Esophagus squamous epithelium (tissue), 5 donors: ENCODE results near the gene EBF4. TPM values are rescaled to one million over a fixed set of nuclear protein-coding genes. Genes with fewer than 3 reads are reported as not detected.

Experiments
- DNase-seq: peaks from one replicate; lab custom pipeline; 2025; lab: John Stamatoyannopoulos, UW
- H3K27ac ChIP-seq, 4 donors: fragments of 200-600 bp; sonication (generic); one replicate each; pipeline ENCODE4 v1.5.1; 2016 to 2019; ENCODE audit warnings: mild to moderate bottlenecking in 1 of 4
- H3K27me3 ChIP-seq, 4 donors: fragments of 200-600 bp; sonication (generic); 1 replicate in 3 of 4; 2 replicates in 1 of 4; pipeline versions ENCODE4 v1.5.1 to v1.6.0; 2017 to 2021; ENCODE audit warnings: antibody characterized with exemption in 1 of 4
- H3K36me3 ChIP-seq, 3 donors: fragments of 200-600 bp; sonication (generic); one replicate each; pipeline ENCODE4 v1.5.1; 2016 to 2019
- H3K4me1 ChIP-seq, 3 donors: fragments of 200-600 bp; sonication (generic); one replicate each; pipeline ENCODE4 v1.5.1; 2017 to 2019
- H3K4me3 ChIP-seq, 4 donors: fragments of 200-600 bp; sonication (generic); 1 replicate in 3 of 4; 2 replicates in 1 of 4; pipeline ENCODE4 v1.5.1; 2016 to 2019; ENCODE audit warnings: mild to moderate bottlenecking in 2 of 4, moderate library complexity in 1 of 4
- H3K9me3 ChIP-seq, 3 donors: fragments of 200-600 bp; sonication (generic); one replicate each; pipeline ENCODE4 v1.5.1; 2016 to 2019
- POLR2A ChIP-seq, 4 donors: fragments of 450-650 bp; IDR thresholded peaks; one replicate each; pipeline ENCODE4 v1.6.1; 2017; ENCODE audit warnings: antibody characterized with exemption in 4 of 4, mild to moderate bottlenecking in 4 of 4, moderate library complexity in 3 of 4
- WGBS, 2 donors: methylation state at CpG; one replicate each; pipeline ENCODE4 v1.1.5; 2018; 5-methylcytosine and 5-hydroxymethylcytosine counted together
- intact Hi-C: fragments of 100-400 bp; cut with DNase I; formaldehyde crosslinking; loops from one replicate; pipeline ENCODE4 v1.15.0; 2022
- total RNA-seq, 4 donors: library from RNA; depleted of rRNA; stranded (reverse); fragments of >200 nt; gene quantifications; one replicate each; pipeline ENCODE4 v1.1.0, GENCODE V29; 2016
- TF ChIP-seq, protein P1 (sequence below), 6 experiments: fragments of 450-650 bp in 4 of 6; fragments of 200-600 bp in 2 of 6; sonication (generic) in 2 of 6; IDR thresholded peaks; one replicate each; pipeline ENCODE4 v1.5.1; 2016 to 2019; ENCODE audit warnings: antibody characterized with exemption in 6 of 6, mild to moderate bottlenecking in 4 of 6, moderate library complexity in 4 of 6
- donor health status: DM: yes; HTN: yes; CAD: no.

The EBF4 gene
- total RNA-seq, 4 donors from 2014 or later, result 3.2 to 10.4 (median 7.2) TPM

DNA sequence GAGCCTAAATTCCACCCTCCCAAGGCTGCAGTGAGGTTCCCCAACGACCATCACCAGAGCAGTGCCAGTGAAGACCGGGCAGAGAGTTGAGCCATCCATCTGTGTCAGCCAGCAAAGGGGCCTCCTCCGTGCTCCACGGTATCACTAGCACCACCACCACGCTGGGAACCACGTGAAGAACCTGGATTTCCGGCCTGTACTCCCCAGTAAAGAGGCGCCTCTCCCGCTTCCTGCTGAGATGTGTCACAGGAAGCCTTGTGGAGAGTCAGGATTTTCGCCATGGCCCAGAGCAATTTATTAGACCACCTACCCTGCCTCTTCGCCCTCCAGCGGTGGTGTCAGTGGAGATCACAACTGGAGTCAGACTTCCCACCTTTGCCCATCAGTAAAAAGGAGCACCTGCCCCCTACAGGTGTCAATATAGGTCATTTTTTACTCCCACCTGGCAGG, 79.1 kb downstream of the EBF4 start:
- no peak for DNase-seq
- H3K27me3 ChIP-seq, result peaks cover 0 to 32% (median 0%) of the 10 kb centered on the region in 4 donors
- no peak overlapping the region for H3K4me3 ChIP-seq
- peaks cover 0 to 14% (median 7%) of the 10 kb centered on the region in 3 donors for H3K9me3 ChIP-seq
- TF ChIP-seq, protein P1, sequence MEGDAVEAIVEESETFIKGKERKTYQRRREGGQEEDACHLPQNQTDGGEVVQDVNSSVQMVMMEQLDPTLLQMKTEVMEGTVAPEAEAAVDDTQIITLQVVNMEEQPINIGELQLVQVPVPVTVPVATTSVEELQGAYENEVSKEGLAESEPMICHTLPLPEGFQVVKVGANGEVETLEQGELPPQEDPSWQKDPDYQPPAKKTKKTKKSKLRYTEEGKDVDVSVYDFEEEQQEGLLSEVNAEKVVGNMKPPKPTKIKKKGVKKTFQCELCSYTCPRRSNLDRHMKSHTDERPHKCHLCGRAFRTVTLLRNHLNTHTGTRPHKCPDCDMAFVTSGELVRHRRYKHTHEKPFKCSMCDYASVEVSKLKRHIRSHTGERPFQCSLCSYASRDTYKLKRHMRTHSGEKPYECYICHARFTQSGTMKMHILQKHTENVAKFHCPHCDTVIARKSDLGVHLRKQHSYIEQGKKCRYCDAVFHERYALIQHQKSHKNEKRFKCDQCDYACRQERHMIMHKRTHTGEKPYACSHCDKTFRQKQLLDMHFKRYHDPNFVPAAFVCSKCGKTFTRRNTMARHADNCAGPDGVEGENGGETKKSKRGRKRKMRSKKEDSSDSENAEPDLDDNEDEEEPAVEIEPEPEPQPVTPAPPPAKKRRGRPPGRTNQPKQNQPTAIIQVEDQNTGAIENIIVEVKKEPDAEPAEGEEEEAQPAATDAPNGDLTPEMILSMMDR (IDR thresholded peaks at IDR 0.05), result no peak
- no peak for TF ChIP-seq POLR2A (IDR thresholded peaks at IDR 0.05)
- WGBS, 2 donors, result 17 to 44% methylated on average over 7 to 8 of the region's 12 CpGs
- H3K36me3 ChIP-seq, result no peaks in the 10 kb centered on the region
- peaks cover 0 to 39% (median 12%) of the 10 kb centered on the region in 3 donors for H3K4me1 ChIP-seq
- no peak overlapping the region for H3K27ac ChIP-seq
- intact Hi-C loops, result no loop called here

DNA sequence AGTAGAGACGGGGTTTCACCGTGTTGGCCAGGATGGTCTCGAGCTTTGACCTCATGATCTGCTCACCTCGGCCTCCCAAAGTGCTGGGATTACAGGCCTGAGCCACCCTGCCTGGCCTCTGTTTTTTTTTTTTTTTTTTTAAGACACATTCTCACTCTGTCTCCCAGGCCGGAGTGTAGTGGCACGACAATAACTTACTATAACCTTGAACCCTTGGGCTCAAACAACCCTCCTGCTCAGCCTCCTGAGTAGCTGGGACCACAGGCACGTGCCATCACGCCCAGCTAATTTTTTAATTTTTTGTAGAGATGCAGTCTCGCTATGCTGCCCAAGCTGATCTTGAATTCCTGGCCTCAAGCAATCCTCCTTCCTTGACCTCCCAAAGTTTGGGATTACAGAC, 81.2 kb downstream of the EBF4 start:
- peaks cover 0 to 26% (median 0%) of the 10 kb centered on the region in 4 donors for H3K27me3 ChIP-seq
- peaks cover 0 to 23% (median 0%) of the 10 kb centered on the region in 3 donors for H3K4me1 ChIP-seq
- peaks cover 0 to 14% (median 7%) of the 10 kb centered on the region in 3 donors for H3K9me3 ChIP-seq
- no peak overlapping the region for H3K27ac ChIP-seq
- TF ChIP-seq, protein P1 (IDR thresholded peaks at IDR 0.05), result no peak
- no peak for TF ChIP-seq POLR2A (IDR thresholded peaks at IDR 0.05)
- intact Hi-C loops, result no loop called here
- no peak overlapping the region for H3K4me3 ChIP-seq
- WGBS, 2 donors, result 75 to 78% methylated on average over 9 of the region's 9 CpGs
- H3K36me3 ChIP-seq, result no peaks in the 10 kb centered on the region
- DNase-seq, result no peak

DNA sequence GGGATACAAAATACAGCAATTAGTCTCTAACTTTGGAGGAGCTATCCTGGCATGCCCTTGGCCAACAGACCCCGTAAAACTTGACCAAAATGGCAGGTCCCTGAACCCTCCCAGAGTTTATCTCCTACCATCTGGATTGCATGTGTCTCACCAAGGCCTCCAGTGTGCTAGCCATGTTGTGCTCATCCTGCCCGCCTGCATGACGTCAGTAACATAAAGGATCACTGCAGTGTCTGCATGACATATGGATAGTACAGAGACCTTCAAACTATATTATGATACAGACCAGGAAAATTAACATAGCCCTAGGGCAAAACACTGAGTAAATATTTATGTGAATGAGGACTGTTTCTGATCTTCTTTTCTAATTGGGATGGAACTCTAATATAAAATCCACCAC, 82.6 kb downstream of the EBF4 start:
- Histone ChIP-seq H3K4me3 (no peak overlapping the region), H3K27me3 (peaks cover 0 to 18% (median 0%) of the 10 kb centered on the region in 4 donors), H3K4me1 (peaks cover 0 to 14% (median 0%) of the 10 kb centered on the region in 3 donors), H3K36me3 (no peaks in the 10 kb centered on the region), H3K27ac (no peak overlapping the region), H3K9me3 (peaks cover 0 to 14% (median 7%) of the 10 kb centered on the region in 3 donors)
- no peak for TF ChIP-seq POLR2A (IDR thresholded peaks at IDR 0.05)
- TF ChIP-seq, protein P1 (IDR thresholded peaks at IDR 0.05), result no peak
- intact Hi-C loops, result no loop called here
- 64 to 85% methylated on average over 3 of the region's 3 CpGs for WGBS, 2 donors
- DNase-seq, result no peak

DNA sequence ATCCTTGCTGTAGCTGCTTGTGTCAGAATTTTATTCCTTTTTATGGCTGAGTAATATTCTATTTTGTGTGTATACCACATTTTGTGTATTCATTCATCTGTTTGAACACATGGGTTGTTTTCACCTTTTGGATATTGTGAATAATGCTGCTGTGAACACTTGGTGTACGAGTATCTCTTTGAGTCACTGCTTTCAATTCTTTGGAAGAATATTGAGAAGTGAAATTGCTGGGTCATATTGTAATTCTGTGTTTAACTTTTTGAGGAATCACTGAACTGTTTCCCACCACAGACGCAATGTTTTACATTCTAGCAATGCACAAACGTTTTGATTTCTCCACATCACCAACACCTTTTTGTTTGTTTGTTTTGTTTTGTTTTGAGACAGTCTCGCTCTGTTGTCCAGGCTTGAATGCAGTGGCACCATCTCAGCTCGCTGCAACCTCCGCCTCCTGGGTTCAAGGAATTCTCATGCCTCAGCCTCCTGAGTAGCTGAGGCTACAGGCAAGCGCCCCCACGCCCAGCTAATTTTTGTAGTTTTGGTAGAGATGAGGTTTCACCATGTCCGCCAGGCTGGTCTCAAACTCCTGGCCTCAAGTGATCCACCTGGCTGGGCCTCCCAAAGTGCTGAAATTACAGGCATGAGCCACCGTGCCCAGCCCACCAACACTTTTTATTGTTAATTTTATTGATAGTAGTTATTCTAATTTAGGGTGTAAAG, 86.2 kb downstream of the EBF4 start:
- Histone ChIP-seq H3K9me3 (peaks cover 0 to 14% (median 7%) of the 10 kb centered on the region in 3 donors), H3K36me3 (no peaks in the 10 kb centered on the region), H3K4me3 (no peak overlapping the region), H3K4me1 (no peaks in the 10 kb centered on the region), H3K27me3 (peaks cover 0 to 18% (median 0%) of the 10 kb centered on the region in 4 donors), H3K27ac (no peak overlapping the region)
- no peak for DNase-seq
- no peak for TF ChIP-seq POLR2A (IDR thresholded peaks at IDR 0.05)
- TF ChIP-seq, protein P1 (IDR thresholded peaks at IDR 0.05), result no peak
- intact Hi-C loops, result no loop called here
- WGBS, 2 donors, result 63 to 82% methylated on average over 10 of the region's 10 CpGs

DNA sequence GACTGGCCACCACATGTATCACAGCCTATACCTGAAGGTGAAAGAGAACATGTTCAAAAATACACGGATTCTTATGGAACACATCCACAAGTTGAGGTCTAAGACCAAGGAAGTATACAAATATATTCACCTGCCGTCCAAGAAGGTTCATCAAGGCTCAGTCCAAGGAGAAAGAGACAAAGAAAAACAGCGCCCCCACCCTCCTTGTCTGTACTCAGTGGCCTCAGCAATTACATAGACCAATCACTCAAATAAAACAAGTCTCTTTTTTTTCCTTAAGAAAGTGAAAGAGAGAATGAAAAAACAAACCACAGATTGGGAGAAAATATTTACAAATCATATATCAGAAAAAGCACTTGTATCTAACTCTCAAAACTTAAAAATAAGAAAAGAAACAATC, 88.4 kb downstream of the EBF4 start:
- intact Hi-C loops, result no loop called here
- TF ChIP-seq, protein P1 (IDR thresholded peaks at IDR 0.05), result no peak
- no peak for TF ChIP-seq POLR2A (IDR thresholded peaks at IDR 0.05)
- peaks cover 0 to 4% (median 1%) of the 10 kb centered on the region in 3 donors for H3K9me3 ChIP-seq
- no peak overlapping the region for H3K4me3 ChIP-seq
- WGBS, 2 donors, result 44 to 55% methylated on average over 3 of the region's 3 CpGs
- no peaks in the 10 kb centered on the region for H3K36me3 ChIP-seq
- H3K27ac ChIP-seq, result no peak overlapping the region
- no peaks in the 10 kb centered on the region for H3K4me1 ChIP-seq
- no peak for DNase-seq
- H3K27me3 ChIP-seq, result peaks cover 0 to 14% (median 0%) of the 10 kb centered on the region in 4 donors
